Stimulated activated CD8-positive, alpha-beta memory T cell treated with anti-CD3 and anti-CD28 coated beads, Interleukin-15, amount 100 ng/mL, for 48 hours (primary cell): ENCODE data around the gene ATP9A.
"Not testable (repeated sequence)": the region's sequence is repeated elsewhere in the genome, so short reads cannot be mapped to it uniquely, and the experiment has no call there.

Experiments used
- DNase-seq, 2 donors: peaks; one replicate each; pipeline ENCODE4 v3.0.0-alpha.2; 2020; ENCODE audit warnings: low read depth in 2 of 2

Gene ATP9A

DNA sequence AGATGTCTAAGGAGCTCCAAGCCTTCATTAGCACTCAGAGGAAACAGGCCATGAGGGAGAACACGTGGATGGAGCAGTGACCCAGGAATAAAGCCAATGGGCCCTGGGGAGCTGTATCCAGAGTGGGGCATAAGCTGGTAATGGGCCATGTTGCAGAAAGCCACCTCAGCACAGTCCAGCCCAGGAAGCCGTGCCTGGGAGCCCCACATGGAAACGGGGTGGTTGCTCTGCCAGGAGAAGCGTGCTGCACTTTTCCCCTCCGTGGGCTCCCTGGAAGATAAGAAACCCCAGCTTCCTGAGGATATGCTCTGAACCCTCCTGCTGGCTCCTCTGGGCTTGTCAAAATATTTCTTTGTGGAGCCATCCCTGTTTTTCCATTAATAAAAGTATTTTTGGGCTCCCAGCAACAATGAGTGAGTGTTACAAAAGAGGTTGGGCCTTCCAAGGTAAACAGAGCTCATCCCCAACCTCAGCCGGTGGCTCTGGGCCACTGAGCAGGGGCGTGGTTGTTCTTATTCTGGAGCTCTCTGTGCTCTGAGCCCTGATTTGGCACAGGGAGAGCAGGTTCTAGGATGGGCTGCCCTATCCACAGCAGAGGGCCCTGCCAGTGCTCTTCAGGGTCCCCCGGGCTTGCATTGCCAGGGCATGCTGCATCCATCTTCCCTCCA, 194.5 kb downstream of the ATP9A start:
- DNase-seq, result no peak

DNA sequence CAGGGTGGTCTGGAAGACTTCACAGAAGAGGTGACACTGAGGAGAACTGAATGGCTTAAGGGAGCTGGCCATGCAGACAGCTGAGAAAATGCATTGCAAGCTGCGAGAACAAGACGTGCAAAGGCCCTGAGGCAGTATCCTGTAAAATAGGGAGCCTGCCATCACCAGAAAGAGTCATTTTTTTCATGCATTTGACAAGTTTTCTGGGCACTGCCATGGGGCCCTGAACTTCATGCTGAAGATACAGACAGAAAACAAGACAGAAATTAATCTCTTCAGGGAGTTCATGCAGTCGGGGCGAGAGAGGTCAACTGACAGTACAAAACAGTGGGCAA, 196.8 kb downstream of the ATP9A start:
- DNase-seq, result no peak

DNA sequence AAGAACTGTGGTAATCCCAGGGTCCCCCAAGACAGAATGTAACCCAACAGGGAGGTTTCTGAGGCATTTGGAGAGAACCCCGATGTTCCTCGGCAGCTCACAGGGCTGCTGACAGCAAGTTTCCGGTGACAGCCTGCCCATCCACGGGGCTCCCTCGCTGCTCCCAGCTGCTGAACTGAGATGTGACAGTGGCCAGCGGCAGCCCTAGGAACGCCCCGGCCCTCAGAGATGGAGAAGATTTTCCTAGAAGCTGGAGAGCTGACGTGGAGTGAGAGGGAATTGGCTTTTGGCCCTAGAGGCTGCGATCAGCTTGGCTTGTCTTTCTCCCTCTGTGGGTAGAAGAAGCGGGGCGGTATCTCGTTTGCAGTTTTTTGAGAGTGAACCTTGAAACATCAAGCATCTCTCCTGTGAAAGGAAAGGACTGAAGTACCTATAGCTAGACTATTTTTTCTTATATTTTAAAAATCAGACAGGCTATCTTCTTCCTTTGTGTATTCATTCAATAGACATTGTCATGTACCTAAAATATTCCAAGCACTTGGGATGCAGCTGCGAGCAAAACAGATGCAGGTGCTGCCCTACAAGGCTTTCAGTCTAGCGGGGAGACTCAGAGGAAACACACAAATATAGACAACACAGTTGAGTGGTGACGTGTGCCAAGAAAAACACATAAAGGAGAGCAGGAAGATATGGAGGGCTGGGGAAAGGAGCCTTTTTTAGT, 197.3 kb downstream of the ATP9A start:
- DNase-seq, result no peak

DNA sequence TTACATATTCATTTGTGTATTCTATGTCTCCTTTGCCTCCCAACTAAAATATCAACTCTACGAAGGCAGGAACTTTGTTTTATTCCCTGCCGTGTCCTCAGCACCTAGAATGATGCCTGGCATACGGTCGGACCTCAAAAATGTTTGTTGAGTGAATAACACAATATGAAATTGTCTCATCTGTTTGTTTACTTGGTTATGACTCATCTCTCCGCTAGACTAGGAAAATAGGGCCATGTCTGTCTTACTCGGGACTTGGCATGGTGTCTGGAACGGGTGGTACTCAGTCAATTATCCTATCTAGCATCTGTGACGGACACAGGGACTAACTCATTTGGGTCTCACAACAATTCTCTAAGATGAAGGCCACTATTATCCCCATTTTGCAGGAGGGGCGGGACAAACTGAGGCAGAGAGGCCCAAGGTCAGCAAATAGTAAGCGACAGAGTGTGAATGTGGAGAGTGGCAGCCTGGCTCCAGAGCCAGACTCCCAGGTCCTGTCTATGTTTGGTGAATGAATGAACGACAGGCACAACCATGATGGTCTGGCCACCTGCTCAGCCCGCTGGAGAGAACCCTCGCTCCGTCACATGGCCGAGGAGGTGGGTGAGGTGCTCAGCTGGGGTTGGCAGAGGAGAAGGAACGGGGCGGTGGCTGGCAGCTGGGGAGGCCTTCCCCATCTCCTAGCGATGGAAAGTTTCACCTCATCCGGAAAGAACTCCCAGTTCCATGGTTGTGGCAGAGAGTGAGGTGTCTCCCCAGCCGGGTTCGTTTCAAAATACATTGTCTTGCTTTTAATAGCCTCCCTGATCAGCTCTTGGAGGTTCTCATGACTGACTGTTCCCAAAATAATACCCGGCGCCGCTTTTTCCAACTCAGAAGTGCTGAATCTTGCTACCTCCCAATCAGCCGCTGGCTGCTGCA, 198.1 kb downstream of the ATP9A start:
- no peak for DNase-seq

DNA sequence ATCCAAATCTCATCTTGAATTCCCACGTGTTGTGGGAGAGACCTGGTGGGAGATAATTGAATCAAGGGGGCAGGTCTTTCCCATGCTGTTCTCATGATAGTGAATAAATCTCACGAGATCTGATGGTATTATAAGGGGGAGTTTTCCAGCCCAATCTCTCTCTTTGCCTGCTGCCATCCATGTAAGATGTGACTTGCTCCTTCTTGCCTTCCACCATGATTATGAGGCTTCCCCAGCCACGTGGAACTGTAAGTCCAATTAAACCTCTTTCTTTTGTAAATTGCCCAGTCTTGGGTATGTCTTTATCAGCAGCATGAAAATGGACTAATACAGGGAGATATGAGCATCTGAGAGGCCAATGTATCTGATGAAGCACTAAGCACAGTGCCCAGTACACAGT, 199.7 kb downstream of the ATP9A start:
- not testable (repeated sequence) for DNase-seq

DNA sequence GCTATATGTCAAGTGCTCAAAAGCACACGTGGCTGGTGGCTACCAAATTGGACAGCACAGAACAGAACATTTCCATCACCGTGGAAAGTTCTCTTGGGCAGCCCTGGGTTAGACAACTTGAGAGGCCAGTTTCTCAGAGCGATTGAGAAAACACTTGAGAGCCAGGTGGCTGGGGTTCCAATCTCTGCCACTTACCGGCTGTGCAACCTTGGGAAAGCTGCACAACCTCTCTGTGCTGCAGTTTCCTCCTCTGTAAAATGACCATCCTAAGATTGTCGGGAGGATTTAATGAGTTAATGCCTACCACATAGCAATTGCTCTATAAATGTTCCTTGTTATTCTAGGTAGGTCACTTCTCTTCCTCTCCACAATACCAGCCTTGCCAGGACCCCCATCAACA, 200.6 kb downstream of the ATP9A start:
- DNase-seq, result no peak

DNA sequence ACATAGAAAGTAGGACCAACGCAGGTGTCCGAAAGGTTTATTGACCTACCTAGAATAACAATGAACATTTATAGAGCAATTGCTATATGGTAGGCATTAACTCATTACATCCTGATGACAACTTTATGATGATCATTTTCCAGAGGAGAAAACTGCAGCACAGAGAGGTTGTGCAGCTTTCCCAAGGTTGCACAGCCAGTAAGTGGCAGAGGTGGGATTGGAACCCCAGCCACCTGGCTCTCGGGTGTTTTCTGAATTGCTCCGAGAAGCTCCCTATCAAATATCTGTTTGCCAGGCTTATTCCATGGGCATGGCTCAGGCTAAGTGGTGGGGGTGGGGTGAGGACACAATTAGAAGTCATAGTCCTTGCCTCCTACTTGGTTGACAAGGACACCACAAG, 201.6 kb downstream of the ATP9A start:
- DNase-seq, result no peak

DNA sequence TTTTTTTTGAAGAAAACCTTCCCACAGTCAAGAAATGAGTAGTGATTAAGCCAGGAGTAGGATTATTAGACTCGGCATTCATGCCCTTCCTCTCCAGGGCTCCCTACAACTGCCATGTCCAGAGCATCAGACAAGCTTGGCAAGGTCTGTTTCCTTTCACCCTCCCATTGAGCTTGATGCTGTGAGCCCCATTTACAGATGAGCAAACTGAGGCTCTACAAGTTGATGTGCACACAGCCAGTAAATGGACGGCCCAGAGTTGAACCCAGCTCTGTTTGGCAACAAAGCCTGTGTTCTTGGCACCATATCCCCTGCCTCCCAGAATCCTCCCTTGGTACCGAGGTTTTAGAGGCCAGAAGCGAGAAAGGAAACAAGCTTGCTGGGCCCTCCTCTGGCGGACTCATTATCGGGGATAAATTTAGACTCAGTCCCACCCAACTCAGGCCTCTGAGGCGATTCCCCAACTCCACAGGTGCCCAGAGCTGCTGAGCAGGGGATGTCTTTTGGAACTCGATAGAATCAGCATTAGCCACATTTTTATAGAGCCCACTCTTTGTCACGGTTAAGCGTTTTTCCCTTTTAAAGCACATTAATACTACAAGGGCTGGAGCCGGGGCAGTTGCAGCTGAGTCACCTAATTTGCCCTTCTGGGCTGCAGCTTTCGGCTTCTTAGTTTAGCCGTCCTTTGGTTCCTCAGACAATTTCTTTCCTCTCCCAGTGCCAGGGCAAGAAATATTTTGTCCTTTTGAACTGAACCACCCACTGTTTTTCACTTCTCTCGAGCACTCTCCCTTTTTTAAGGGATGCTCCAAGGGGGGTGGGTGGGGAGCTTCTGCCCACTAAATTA, 202.7 kb downstream of the ATP9A start:
- DNase-seq, result no peak

DNA sequence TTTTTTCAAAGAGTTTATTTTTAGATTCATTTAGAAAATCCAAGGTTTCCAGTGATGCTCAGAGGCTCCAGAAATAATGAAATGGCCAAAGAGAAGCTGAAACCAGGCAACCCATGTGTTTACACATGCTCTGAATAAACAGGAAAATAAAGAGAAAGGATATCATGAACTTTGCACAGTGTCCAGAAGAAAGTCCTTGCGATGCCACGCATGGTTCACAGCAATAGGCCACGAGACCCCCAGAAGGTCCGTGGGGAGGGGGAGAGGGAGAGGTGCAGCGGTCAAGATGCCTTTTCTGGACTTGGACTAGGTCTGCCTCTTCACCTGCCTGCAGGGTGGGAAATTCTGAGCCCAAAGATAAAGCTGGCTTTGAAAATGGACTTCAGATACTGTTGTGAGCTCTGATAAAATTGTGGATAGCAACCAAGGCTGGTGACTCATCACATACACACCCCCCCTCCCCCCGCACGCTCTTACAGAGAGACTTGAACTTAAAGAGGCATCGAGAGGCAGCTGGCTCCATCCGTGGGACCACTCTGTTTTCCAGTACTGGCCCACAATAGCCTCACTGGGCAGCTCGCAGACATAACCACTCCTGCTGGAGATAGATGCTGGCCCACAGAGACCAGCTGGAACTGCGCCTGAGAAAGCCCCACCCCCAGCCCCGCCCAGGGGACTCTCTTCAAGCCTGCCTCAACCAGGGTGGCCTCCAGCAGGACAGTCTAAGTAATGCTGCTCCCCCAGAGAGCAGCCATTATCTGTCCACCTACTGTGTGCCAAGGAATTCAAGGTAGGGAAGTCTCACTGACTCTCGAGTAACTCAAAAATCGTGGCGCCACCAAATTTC, 204.5 kb downstream of the ATP9A start:
- no peak for DNase-seq

DNA sequence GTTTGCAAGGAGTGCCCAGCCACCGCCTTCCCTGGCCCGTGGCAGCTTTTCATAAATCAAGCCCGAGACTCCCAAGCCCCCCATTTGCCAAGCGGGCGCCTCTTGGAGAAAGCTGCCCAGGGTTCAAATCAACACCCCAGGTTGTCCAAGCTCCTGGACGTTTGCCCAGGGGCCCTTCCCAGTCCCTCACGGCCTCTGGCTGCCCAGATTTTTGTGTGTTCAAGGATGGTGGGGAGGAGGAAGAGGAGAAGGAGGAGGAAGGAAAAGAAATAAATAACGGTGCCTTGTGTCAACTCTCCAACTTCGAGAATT, 205.1 kb downstream of the ATP9A start:
- no peak for DNase-seq

DNA sequence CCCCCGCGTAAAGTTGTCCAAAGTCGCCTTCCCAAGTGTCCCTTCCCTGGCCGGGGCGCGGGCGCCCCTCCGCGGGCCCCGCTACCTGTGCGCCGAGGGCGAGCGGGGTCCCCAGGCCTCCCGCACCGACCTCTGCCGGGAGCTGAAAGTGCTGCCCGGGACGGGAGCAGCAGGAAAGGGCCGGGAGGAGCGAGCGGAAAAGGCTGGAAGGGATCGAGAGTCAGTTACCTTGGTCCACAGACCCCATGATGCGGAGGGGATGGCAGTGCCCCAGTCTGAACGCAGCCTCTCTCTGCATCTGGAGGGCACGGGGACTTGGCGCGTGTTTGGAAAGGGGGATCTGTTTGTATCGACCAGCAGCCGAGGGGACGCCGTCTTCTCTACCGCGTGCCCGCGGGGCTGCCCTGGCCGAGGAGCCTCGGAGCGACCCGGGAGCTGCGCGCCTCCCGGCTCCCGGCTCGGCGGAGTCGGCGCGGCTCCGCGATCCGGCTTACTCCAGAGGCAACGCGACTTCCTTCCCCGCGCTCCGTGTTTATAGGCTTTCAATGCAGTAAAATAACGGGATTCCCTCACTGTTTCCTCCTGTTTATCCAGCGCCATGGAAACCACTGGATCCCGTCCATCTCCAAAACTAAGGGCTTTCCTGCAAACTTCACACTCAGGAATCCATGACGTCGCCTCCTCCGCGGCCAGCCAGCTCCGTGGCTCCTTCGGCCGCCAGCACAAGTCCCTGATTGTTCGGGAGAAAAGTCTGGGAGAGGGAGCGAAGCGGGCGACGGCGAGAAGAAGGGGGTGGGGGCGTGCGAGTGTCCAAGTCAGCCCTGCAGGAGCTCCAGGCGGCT, 205.6 kb downstream of the ATP9A start:
- no peak for DNase-seq

DNA sequence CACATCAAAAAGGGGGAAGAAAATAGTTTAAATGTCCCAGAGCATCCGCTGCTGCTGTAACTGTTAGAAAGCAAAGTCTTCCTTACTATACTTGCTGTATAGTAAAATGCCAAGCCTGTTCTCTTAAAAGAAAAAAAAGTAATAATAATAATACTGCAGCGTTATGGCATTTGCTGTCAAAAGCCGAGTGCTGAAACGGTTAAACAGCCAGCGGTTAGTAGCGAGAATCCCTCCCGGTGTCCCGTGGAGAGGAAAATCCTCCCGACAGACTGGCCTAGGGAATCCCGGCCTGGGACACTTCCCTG, 206.2 kb downstream of the ATP9A start:
- DNase-seq, result no peak

DNA sequence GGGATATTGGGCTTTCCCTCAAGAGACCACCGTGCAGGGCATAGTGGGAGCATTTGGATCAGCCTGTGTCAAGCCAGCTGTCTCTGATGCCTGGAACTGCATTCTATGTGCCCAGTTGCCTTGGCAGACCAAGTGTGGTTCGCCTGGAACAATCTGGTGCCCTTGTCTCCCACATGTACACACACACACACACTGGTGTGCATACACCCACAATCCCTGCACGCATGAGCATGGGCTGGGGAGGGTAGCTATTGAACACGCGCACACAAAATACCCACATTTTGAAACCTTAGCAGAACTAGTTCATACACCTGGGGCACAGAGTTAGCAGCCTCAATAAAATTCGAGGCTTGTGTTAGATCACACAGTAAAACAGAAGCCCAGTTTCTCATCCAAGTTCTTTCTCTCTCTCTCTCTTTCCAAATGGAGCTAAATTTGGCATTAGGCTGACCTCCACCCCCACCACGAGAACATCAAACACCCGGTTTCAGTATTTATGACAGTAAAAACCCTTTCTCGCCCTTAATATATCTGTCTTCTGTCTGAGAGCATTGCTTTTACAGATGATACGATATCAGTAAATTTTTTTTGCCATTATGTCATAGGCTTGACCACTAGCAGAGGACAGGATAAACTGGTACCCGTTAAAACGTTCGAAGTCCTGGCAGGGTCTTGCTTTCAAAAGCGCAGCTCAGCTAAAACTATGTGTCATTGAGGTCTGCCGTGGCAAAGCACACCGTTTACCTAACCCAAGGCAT, 207.5 kb downstream of the ATP9A start:
- no peak for DNase-seq

DNA sequence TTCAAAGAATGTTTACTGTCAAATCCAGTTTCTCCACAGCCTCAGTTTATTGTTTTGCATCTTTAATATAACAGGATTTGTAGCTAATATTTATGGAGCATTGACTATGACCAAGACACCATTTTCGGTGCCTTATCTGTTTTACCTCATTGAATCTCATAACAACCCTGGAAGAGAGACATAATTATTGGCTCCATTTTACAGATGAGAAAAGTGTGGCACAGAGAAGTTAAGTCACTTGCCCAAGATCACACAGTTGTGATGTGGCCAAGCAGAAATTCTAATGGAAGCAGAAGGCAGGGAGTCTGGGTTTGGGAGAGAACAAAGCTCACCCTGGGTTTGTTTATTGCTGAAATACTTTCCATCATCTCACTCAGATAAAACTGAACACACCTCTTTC, 208.1 kb downstream of the ATP9A start:
- DNase-seq, result no peak

DNA sequence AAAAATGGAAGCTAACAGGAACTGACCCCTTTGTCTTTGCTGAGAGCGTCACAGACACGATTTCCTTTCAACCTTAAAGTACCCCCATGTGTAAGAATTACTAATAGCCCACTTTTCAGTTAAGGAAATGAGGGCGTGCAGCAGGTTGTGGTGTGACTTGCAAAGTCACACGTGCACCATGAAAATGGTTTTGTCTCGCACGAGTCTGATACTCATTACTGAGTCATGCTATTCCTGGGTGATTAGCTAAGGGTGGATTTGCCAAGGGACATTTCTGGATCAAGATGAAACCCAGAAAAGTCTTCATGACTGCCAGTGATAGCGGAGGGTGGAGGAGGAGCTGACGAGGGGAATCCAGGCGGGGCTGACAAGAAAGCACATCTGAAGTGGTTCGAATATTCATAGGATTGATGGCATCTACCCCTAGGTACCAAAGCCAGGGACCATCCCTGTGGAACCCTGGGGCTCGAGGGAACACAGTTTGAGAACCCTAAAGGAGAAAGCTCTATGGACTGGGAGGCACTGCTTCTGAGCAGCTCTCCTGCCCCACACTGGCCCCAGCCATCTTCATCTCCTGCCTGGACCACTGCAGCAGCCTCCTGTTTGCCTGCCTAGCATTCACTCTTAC, 213.5 kb downstream of the ATP9A start:
- DNase-seq, result no peak

DNA sequence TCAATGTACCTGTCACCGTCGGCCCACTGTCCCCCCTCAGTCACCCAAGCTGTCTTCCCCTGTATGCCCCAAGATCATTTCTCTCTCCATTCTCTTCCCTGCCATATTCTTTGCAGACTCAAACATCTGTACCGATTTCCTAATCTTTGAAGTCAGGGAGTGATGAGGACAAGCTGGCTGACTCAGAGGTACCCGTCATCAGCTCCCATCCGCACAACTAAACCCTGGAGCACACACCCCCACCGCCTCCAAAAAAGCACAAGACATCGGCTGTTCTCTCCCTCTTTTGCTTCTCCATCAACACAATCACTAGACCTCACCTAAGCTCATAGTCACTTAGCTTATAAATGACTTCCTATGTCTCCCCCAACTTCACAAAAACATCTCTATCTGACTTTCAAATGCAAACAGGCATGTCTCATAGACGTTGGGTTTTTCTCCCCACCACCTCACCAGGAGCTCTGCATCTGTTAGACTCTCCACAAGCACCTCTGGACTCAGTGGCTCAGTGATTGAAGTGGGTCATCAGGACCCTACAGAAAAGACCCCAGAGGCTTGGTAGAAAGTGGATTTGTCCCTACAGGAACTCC, 214.2 kb downstream of the ATP9A start:
- no peak for DNase-seq

DNA sequence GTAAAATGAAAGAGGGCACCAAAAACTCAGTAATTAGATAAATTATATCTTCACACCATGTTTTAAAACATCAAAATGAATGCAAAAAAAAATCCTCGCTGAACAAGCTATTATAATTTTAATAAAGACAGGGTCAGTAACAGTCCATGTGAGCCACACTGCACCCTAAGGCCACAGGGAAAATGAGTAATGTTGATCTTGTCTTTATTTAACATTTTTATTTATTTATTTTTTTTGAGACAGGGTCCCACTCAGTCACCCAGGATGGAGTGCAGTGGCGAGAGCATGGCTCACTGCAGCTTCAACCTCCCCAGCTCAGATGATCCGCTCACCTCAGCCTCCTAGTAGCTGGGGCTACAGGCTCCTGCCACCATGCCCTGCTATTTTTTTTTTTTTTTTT, 217.0 kb downstream of the ATP9A start:
- DNase-seq, result no peak

DNA sequence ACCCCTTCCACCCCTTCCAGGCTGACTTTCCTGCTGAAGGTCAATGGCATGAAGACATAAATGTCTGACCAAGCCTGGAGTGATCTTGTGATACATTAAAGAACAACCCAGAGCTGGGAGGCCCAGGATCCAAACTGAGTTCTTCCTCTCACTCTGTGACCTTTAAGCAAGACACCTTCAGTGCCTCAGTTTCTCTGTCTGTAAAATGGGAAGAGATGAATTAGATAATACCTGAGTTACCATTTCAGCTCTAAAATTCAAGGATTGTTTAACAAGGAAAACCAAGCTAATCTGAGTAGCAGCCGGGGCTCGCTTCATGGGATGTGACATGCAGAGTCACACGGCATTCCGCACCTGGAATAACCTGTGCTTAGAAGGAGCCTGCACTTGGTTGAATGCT, 218.7 kb downstream of the ATP9A start:
- no peak for DNase-seq

DNA sequence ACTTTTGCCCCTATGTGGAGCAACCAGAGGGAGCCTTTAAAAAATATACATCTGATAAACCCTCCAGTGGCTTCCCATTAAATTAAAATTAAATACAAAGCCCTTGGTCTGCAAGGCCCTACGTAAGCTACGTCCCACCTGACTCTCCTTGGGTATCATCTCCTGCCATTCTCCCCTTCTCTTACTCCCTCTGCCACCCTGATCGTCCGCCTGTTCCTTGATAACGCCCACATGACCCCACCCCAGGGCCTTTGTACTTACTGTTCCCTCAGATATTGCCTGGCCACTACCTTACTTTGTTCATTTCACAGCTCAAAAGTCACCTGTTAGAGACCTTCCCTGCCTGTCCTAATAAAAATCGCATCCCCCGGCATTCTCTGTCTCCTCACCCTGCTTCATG, 220.2 kb downstream of the ATP9A start:
- DNase-seq, result no peak
